ENCODE data around the gene KLRC3. TPM values are rescaled to one million over a fixed set of nuclear protein-coding genes. Genes with fewer than 3 reads are reported as not detected.

KLRC3 gene
- total RNA-seq, 2 experiments from 2014 or later = 1.8 to 3.0 TPM

Other genes starting within 250 kb of the KLRC3 start
- not detected for gene OLR1, start 248.5 kb downstream of the KLRC3 start, total RNA-seq
- not detected for gene TMEM52B, start 241.6 kb downstream of the KLRC3 start, total RNA-seq
- gene GABARAPL1, start 207.7 kb downstream of the KLRC3 start, total RNA-seq = 10 to 100 TPM; 12.7 to 16.8 TPM
- gene KLRD1, start 112.7 kb downstream of the KLRC3 start, total RNA-seq = 10 to 100 TPM; 68.3 to 79.1 TPM
- gene KLRK1, start 30.6 kb downstream of the KLRC3 start, total RNA-seq = 100 to 1,000 TPM; 125 to 126 TPM
- gene KLRC4, start 10.8 kb downstream of the KLRC3 start, total RNA-seq = 1 to 10 TPM; 6.6 to 7.6 TPM
- gene KLRC2, start 15.4 kb upstream of the KLRC3 start, total RNA-seq = 1 to 10 TPM; 6.3 to 7.5 TPM
- gene KLRC1, start 32.8 kb upstream of the KLRC3 start, total RNA-seq = 10 to 100 TPM; 18.4 to 20.5 TPM
- 1 to 10 TPM; 1.5 to 1.9 TPM for gene EIF2S3B, start 85.3 kb upstream of the KLRC3 start, total RNA-seq
- 100 to 1,000 TPM; 132 to 134 TPM for gene MAGOHB, start 193.0 kb upstream of the KLRC3 start, total RNA-seq

Data from activated CD8-positive, alpha-beta memory T cell treated with anti-CD3 and anti-CD28 coated beads for 36 hours (primary cell).